Mesendoderm (in vitro differentiated cells): ENCODE results near the gene KY.

Experiments used
- DNase-seq: peaks from one replicate; pipeline ENCODE4 v3.0.0; 2013
- H2AK5ac ChIP-seq: 2 replicates; pipeline ENCODE4 v1.6.1; 2013; ENCODE audit warnings: low read length, inconsistent platforms
- H2BK120ac ChIP-seq: 2 replicates; pipeline ENCODE4 v1.6.1; 2013; ENCODE audit warnings: low read depth, mild to moderate bottlenecking, low read length, moderate library complexity, mixed read lengths
- H2BK15ac ChIP-seq: replicated peaks from 2 replicates; pipeline ENCODE4 v1.6.1; 2013; ENCODE audit warnings: low read depth, mild to moderate bottlenecking, moderate library complexity
- H2BK5ac ChIP-seq: 2 replicates; pipeline ENCODE4 v1.6.1; 2013; ENCODE audit warnings: low read length, inconsistent platforms
- H3K18ac ChIP-seq: 2 replicates; pipeline ENCODE4 v1.6.1; 2013; ENCODE audit warnings: mild to moderate bottlenecking, low read length, mixed read lengths
- H3K23ac ChIP-seq: one replicate; pipeline ENCODE4 v1.6.1; 2013; ENCODE audit warnings: low read length
- H3K27ac ChIP-seq: 2 replicates; pipeline ENCODE4 v1.5.1; 2013; ENCODE audit warnings: low read depth, mild to moderate bottlenecking, inconsistent platforms, low read length, moderate library complexity
- H3K27me3 ChIP-seq: 2 replicates; pipeline ENCODE4 v1.6.1; 2013; ENCODE audit warnings: low read length, control low read depth, mild to moderate bottlenecking, inconsistent platforms; ENCODE audit not compliant: insufficient read depth, poor library complexity
- H3K36me3 ChIP-seq: 2 replicates; pipeline ENCODE4 v1.6.1; 2013; ENCODE audit warnings: low read length, inconsistent platforms; ENCODE audit not compliant: control insufficient read depth, insufficient read depth
- H3K4ac ChIP-seq: one replicate; pipeline ENCODE4 v1.6.1; 2013; ENCODE audit warnings: low read depth, mild to moderate bottlenecking, low read length, moderate library complexity
- H3K4me1 ChIP-seq: 2 replicates; pipeline ENCODE4 v1.6.1; 2013; ENCODE audit warnings: low read depth, low read length, inconsistent platforms; ENCODE audit not compliant: control insufficient read depth
- H3K4me2 ChIP-seq: 2 replicates; pipeline ENCODE4 v1.6.1; 2013; ENCODE audit warnings: low read length
- H3K4me3 ChIP-seq: 2 replicates; pipeline ENCODE4 v1.5.1; 2013; ENCODE audit warnings: mild to moderate bottlenecking, low read length
- H3K56ac ChIP-seq: one replicate; pipeline ENCODE4 v1.6.1; 2013; ENCODE audit warnings: low read length
- H3K79me1 ChIP-seq: 2 replicates; pipeline ENCODE4 v1.6.1; 2013; ENCODE audit warnings: low read length, inconsistent platforms
- H3K79me2 ChIP-seq: 2 replicates; pipeline ENCODE4 v1.6.1; 2013; ENCODE audit warnings: mild to moderate bottlenecking, low read length; ENCODE audit not compliant: control insufficient read depth, insufficient read depth
- H3K9ac ChIP-seq: 2 replicates; pipeline ENCODE4 v1.6.1; 2013; ENCODE audit warnings: low read length, inconsistent platforms
- H4K5ac ChIP-seq: one replicate; pipeline ENCODE4 v1.6.1; 2013; ENCODE audit warnings: low read length
- H4K8ac ChIP-seq: one replicate; pipeline ENCODE4 v1.6.1; 2013; ENCODE audit warnings: low read depth, mild to moderate bottlenecking, control low read depth, low read length, moderate library complexity
- whole genome bisulfite sequencing: extraction: QIAGEN DNeasy Blood & Tissue Kit; methylation state at CpG from one replicate; pipeline ENCODE4 v1.1.7; 2013; ENCODE audit warnings: low lambda C conversion rate, missing lambda C conversion rate; ENCODE audit not compliant: insufficient coverage; ENCODE audit errors: extremely low coverage; 5-methylcytosine and 5-hydroxymethylcytosine counted together

Gene KY

DNA sequence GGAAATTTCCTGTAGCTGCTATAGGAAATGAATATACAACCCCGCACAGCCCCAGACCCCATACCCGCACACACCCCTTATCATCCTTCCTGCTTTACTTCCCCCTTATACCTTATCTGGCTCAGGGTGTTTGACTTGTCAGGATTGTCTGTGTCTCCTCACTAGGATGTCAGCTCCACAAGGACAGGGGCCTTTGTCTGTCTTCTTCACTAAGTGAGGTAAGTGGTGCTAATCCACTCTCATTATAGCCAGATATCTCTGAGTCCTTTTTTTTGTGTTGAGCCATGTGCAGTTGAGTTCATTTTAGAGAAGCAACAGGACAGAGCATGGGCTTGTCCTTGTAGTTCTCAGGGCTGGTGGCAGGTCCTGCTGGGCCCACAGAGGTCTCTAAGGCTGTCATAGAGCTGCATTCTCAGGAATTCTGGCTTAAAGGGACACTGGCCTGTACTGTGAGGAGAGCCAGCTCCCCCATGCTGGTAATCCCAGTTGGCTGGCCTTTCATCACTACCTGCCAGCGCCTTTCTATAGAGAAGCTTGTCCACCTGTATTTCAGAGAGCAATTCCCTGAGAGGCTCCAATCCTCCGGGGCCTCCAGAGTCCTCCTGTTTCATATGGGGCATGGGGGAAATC, 9.0 kb downstream of the KY start:
- Histone ChIP-seq H2BK15ac (no peak overlapping the region), H3K18ac (no peak overlapping the region), H3K79me2 (no peaks in the 10 kb centered on the region), H2AK5ac (no peak overlapping the region), H3K27me3 (no peaks in the 10 kb centered on the region), H3K4me3 (no peak overlapping the region), H2BK120ac (no peak overlapping the region), H3K4me2 (no peak overlapping the region), H3K79me1 (no peaks in the 10 kb centered on the region), H4K5ac (no peak overlapping the region), H3K56ac (peak overlapping the region; percentile 43), H4K8ac (no peak overlapping the region), H3K27ac (peak overlapping the region; percentile 72), H3K4me1 (peaks cover 11% of the 10 kb centered on the region), H3K36me3 (no peaks in the 10 kb centered on the region), H2BK5ac (no peak overlapping the region), H3K23ac (no peak overlapping the region), H3K9ac (no peak overlapping the region), H3K4ac (no peak overlapping the region)
- DNase-seq = peak; percentile 93
- WGBS = no CpG with 5 or more reads among the region's 4 CpGs

DNA sequence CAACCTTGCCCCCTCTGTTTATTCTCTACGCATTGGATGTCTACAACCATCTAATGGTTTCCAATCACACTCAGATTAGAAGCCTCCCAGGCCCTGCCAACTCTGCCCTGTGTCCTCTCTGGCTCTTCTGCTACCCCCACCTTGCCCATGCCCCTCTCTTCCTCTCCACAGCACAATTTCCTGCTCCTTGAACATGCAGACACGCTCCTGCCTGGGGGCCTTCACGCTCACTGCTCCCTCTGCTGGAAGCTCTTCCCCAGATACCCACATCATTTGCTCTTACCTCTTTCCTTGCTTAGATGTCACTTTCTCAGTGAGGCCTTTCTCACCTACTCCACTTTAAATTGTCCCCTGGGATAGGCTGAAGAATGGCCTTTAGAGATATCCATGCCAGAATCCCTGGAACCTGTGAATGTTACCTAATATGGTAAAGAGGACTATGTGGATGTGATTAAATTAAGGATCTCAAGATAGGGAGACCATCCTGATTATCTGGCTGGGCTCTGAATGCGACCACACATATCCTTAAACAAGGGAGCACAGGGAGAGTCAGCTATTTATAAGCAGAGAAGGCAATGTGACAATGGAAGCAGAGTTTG, 9.9 kb downstream of the KY start:
- Histone ChIP-seq H2AK5ac (no peak overlapping the region), H3K27ac (peak overlapping the region; percentile 72), H3K79me2 (no peaks in the 10 kb centered on the region), H3K4me2 (no peak overlapping the region), H3K4me3 (no peak overlapping the region), H3K79me1 (no peaks in the 10 kb centered on the region), H3K23ac (no peak overlapping the region), H3K4me1 (peaks cover 11% of the 10 kb centered on the region), H3K36me3 (no peaks in the 10 kb centered on the region), H2BK5ac (no peak overlapping the region), H3K27me3 (no peaks in the 10 kb centered on the region), H3K56ac (no peak overlapping the region), H3K4ac (no peak overlapping the region), H4K8ac (no peak overlapping the region), H2BK15ac (no peak overlapping the region), H4K5ac (no peak overlapping the region), H3K9ac (no peak overlapping the region), H3K18ac (no peak overlapping the region), H2BK120ac (no peak overlapping the region)
- DNase-seq = peak; percentile 97
- WGBS = no CpG with 5 or more reads among the region's 4 CpGs

DNA sequence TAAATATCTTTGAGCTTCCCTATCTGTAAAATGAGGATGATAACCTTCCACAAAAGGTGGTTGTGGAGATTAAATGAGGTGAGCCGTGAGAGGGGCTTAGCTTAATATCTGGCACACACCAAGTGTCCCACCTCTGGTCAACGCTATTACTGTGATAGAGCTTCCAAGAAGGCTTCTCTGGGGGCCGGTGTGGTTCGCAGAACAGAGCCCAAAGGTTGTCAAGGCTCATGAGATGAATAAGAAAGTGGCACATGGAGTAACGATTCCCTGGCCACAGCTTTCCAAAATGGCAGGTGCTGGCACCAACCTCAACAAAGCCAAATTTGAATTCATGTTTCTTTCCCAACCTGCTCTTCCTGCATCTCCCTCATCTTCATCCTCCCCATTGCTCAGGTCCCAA, 10.4 kb downstream of the KY start:
- no peak overlapping the region for H3K18ac ChIP-seq
- H4K5ac ChIP-seq = no peak overlapping the region
- H3K4me1 ChIP-seq = peaks cover 11% of the 10 kb centered on the region
- no peak overlapping the region for H2BK5ac ChIP-seq
- H3K56ac ChIP-seq = no peak overlapping the region
- DNase-seq = no peak
- H3K27ac ChIP-seq = no peak overlapping the region
- no peaks in the 10 kb centered on the region for H3K79me2 ChIP-seq
- no peak overlapping the region for H3K4ac ChIP-seq
- H3K27me3 ChIP-seq = no peaks in the 10 kb centered on the region
- H3K9ac ChIP-seq = no peak overlapping the region
- no peaks in the 10 kb centered on the region for H3K36me3 ChIP-seq
- H3K79me1 ChIP-seq = no peaks in the 10 kb centered on the region
- H3K23ac ChIP-seq = no peak overlapping the region
- H3K4me2 ChIP-seq = no peak overlapping the region
- H4K8ac ChIP-seq = no peak overlapping the region
- H2BK120ac ChIP-seq = no peak overlapping the region
- WGBS = no CpG with 5 or more reads among the region's 5 CpGs
- no peak overlapping the region for H3K4me3 ChIP-seq
- no peak overlapping the region for H2AK5ac ChIP-seq
- no peak overlapping the region for H2BK15ac ChIP-seq

DNA sequence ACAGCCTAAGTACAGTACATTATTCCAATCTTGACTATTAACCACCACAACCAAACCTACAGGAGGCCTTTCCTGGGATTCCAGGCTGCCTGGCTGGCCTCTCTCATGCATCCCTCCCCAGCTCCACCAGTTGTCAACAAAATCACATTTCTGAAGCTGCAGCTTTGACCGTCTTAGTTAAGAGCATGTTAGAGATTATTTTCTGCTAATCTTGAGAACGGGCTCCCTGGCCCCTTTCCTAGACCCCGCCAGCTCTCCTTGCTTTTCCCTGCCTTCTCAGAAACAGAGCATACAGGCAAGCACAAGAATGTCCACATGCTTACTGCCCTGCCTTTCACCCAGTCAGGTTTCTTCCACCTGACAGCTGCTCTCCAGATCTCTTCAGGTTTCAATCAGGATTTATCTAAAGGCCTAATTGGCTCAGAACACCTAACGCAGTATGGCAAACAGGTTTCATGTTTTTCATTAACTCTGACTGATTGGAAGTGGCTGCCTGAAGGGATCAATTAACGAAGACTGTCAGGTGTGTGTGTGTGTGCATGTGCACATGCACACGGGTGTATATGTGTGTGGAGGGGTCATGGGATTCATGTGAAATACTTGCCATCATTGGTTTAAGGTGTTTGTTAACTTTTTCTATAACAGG, 12.3 kb downstream of the KY start:
- H3K4me2 ChIP-seq = no peak overlapping the region
- H3K18ac ChIP-seq = no peak overlapping the region
- H3K23ac ChIP-seq = no peak overlapping the region
- no peak overlapping the region for H3K27ac ChIP-seq
- H2BK15ac ChIP-seq = no peak overlapping the region
- no peak overlapping the region for H3K4me3 ChIP-seq
- H2BK120ac ChIP-seq = no peak overlapping the region
- no peak overlapping the region for H2AK5ac ChIP-seq
- no peaks in the 10 kb centered on the region for H3K79me1 ChIP-seq
- no peak overlapping the region for H4K8ac ChIP-seq
- H3K56ac ChIP-seq = no peak overlapping the region
- no peaks in the 10 kb centered on the region for H3K27me3 ChIP-seq
- no peak overlapping the region for H2BK5ac ChIP-seq
- no peak overlapping the region for H3K4ac ChIP-seq
- peaks cover 11% of the 10 kb centered on the region for H3K4me1 ChIP-seq
- WGBS = no CpG with 5 or more reads among the region's 6 CpGs
- no peak for DNase-seq
- H3K36me3 ChIP-seq = no peaks in the 10 kb centered on the region
- no peak overlapping the region for H4K5ac ChIP-seq
- H3K79me2 ChIP-seq = no peaks in the 10 kb centered on the region
- H3K9ac ChIP-seq = no peak overlapping the region

DNA sequence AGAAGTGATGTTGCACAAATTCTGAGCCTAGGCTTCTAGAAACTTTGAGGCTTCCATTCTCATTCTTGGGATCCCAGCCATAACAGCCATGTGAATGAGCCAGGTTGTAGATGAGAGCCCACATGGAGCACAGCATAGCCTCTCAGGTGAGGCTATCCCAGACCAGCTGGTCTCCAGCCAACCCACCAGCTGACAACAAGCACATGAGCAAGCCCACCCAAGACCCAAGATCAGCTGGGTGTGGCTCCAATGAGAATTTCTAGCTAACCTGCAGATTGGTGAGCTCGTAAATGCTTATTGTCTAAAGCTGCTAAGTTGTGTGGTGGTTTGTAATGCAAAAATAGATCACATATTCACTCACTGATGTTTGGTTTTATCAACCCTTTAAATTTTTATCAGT, 14.4 kb downstream of the KY start:
- Histone ChIP-seq H3K23ac (no peak overlapping the region), H2BK15ac (no peak overlapping the region), H3K27me3 (no peaks in the 10 kb centered on the region), H2BK120ac (no peak overlapping the region), H4K5ac (no peak overlapping the region), H3K36me3 (no peaks in the 10 kb centered on the region), H3K79me1 (no peaks in the 10 kb centered on the region), H3K4me2 (no peak overlapping the region), H3K9ac (no peak overlapping the region), H3K4me1 (no peaks in the 10 kb centered on the region), H3K4me3 (no peak overlapping the region), H3K18ac (no peak overlapping the region), H4K8ac (no peak overlapping the region), H3K4ac (no peak overlapping the region), H3K79me2 (no peaks in the 10 kb centered on the region), H3K56ac (no peak overlapping the region), H3K27ac (no peak overlapping the region), H2BK5ac (no peak overlapping the region), H2AK5ac (no peak overlapping the region)
- WGBS = no CpG with 5 or more reads among the region's 1 CpG
- DNase-seq = no peak
